B cell (primary cell): Measurements from ENCODE around the gene NFAT5. TPM values are rescaled to one million over a fixed set of nuclear protein-coding genes. Genes with fewer than 3 reads are reported as not detected.

Source experiments
- ATAC-seq: fragments of 200-7000 bp; cut with Tn5 transposase; one replicate; pipeline ENCODE4 v1.10.0; 2021; ENCODE audit warnings: low read depth, mild to moderate bottlenecking, moderate number of reproducible peaks, moderate library complexity
- CTCF ChIA-PET: fragments of 350-600 bp; sonication (Branson Sonifier 250); formaldehyde crosslinking; loops from one replicate; lab custom pipeline; 2021; ENCODE audit warnings: antibody characterized with exemption, inconsistent platforms; lab: Charles Lee
- POLR2A ChIA-PET: fragments of 350-600 bp; sonication (Branson Sonifier 250); formaldehyde crosslinking; loops from one replicate; lab custom pipeline; 2021; ENCODE audit warnings: antibody characterized with exemption; lab: Charles Lee
- DNase-seq: peaks from one replicate; pipeline ENCODE4 v3.0.0; 2013
- H2AFZ ChIP-seq: 2 replicates; pipeline ENCODE4 v1.6.1; 2012; ENCODE audit warnings: mild to moderate bottlenecking, low read depth, low read length; ENCODE audit not compliant: insufficient read depth, poor library complexity, severe bottlenecking
- H3K27ac ChIP-seq, 2 donors: 1 replicate in 1 of 2; 2 replicates in 1 of 2; pipeline ENCODE4 v1.5.1; 2012 to 2013; ENCODE audit warnings: low read length in 2 of 2, mild to moderate bottlenecking in 2 of 2, moderate library complexity in 1 of 2
- H3K27me3 ChIP-seq, 4 experiments: fragments of 200-600 bp in 1 of 4; sonication (generic) in 1 of 4; replicated peaks in 1 of 4; 1 replicate in 2 of 4; 2 replicates in 2 of 4; pipeline versions ENCODE4 v1.6.1 to v1.7.0; 2013 to 2016; ENCODE audit warnings: low read length in 3 of 4, mild to moderate bottlenecking in 2 of 4, mixed read lengths in 1 of 4, moderate library complexity in 1 of 4; ENCODE audit not compliant: insufficient read depth in 4 of 4, control insufficient read depth in 3 of 4; ENCODE audit errors: control extremely low read depth in 1 of 4
- H3K36me3 ChIP-seq, 2 experiments: replicated peaks in 1 of 2; 1 replicate in 1 of 2; 2 replicates in 1 of 2; pipeline versions ENCODE4 v1.6.1 to v1.7.1; 2013; ENCODE audit warnings: low read length in 1 of 2; ENCODE audit not compliant: insufficient read depth in 2 of 2, control insufficient read depth in 1 of 2; ENCODE audit errors: control extremely low read depth in 1 of 2, extremely low read depth in 1 of 2
- H3K4me1 ChIP-seq, 2 donors: fragments of 200-600 bp in 1 of 2; sonication (generic) in 1 of 2; 1 replicate in 1 of 2; 2 replicates in 1 of 2; pipeline versions ENCODE4 v1.5.1 to v1.6.1; 2013 to 2017; ENCODE audit warnings: low read length in 2 of 2; ENCODE audit not compliant: control insufficient read depth in 2 of 2, insufficient read depth in 2 of 2
- H3K4me2 ChIP-seq: replicated peaks from 2 replicates; pipeline ENCODE3; 2012; ENCODE audit warnings: mild to moderate bottlenecking, low read depth, low read length; ENCODE audit not compliant: poor library complexity, severe bottlenecking
- H3K4me3 ChIP-seq, 5 experiments: fragments of 200-600 bp in 1 of 5; sonication (generic) in 1 of 5; 1 replicate in 3 of 5; 2 replicates in 2 of 5; pipeline versions ENCODE4 v1.5.1 to v1.7.0; 2011 to 2016; ENCODE audit warnings: low read length in 4 of 5, mild to moderate bottlenecking in 4 of 5, low read depth in 2 of 5, control low read depth in 1 of 5, moderate library complexity in 1 of 5; ENCODE audit not compliant: insufficient read depth in 1 of 5; ENCODE audit errors: control extremely low read depth in 1 of 5, extremely low read depth in 1 of 5
- H3K79me2 ChIP-seq: fragments of 200-600 bp; sonication (generic); one replicate; pipeline ENCODE4 v1.6.0; 2016; ENCODE audit warnings: low read length; ENCODE audit not compliant: control insufficient read depth, insufficient read depth
- H3K9ac ChIP-seq: fragments of 200-600 bp; sonication (generic); 2 replicates; pipeline ENCODE4 v1.6.1; 2017; ENCODE audit warnings: mild to moderate bottlenecking, low read length, moderate library complexity
- H3K9me3 ChIP-seq, 3 donors: one replicate each; pipeline versions ENCODE4 v1.6.1 to v1.7.1; 2013; ENCODE audit warnings: low read length in 2 of 3; ENCODE audit not compliant: control insufficient read depth in 2 of 3, insufficient read depth in 1 of 3; ENCODE audit errors: control extremely low read depth in 1 of 3
- H4K20me1 ChIP-seq: 2 replicates; pipeline ENCODE4 v1.6.0; 2012; ENCODE audit warnings: mild to moderate bottlenecking, low read length; ENCODE audit not compliant: insufficient read depth, control insufficient read depth, poor library complexity, severe bottlenecking
- H3K27ac Mint-ChIP-seq: one replicate; pipeline ENCODE4 v1.8.0; 2021; ENCODE audit warnings: mixed read lengths
- H3K27me3 Mint-ChIP-seq: one replicate; pipeline ENCODE4 v1.8.0; 2021; ENCODE audit warnings: mixed read lengths
- H3K4me1 Mint-ChIP-seq: one replicate; pipeline ENCODE4 v1.8.0; 2021; ENCODE audit warnings: mixed read lengths
- H3K4me3 Mint-ChIP-seq: one replicate; pipeline ENCODE4 v1.8.0; 2021; ENCODE audit warnings: mixed read lengths
- H3K9me3 Mint-ChIP-seq: one replicate; pipeline ENCODE4 v1.8.0; 2022; ENCODE audit warnings: mixed read lengths; ENCODE audit not compliant: insufficient read depth
- CTCF ChIP-seq: fragments of 200-600 bp; IDR thresholded peaks from one replicate; pipeline ENCODE4 v1.8.0; 2022; ENCODE audit warnings: antibody characterized with exemption, mild to moderate bottlenecking
- EZH2 ChIP-seq: IDR thresholded peaks from 2 replicates; pipeline ENCODE4 v1.6.1; 2012; ENCODE audit warnings: borderline replicate concordance, low read depth, mild to moderate bottlenecking, moderate library complexity, low read length; ENCODE audit not compliant: insufficient read depth, poor library complexity, severe bottlenecking
- WGBS: methylation state at CpG from one replicate; pipeline ENCODE4 v1.1.5; 2013; ENCODE audit warnings: missing lambda C conversion rate; ENCODE audit not compliant: insufficient coverage; 5-methylcytosine and 5-hydroxymethylcytosine counted together
- intact Hi-C: fragments of 100-400 bp; cut with micrococcal nuclease; formaldehyde crosslinking; loops from one replicate; pipeline ENCODE4 v1.10.0; 2022
- polyA plus RNA-seq: library from polyadenylated mRNA; depleted of rRNA; stranded (reverse); fragments of >200 nt; gene quantifications from 2 replicates; pipeline ENCODE4 v1.2.3, GENCODE V29; 2012
- total RNA-seq, 2 donors: library from RNA; stranded (reverse); fragments of 120-200 nt in 1 of 2; gene quantifications; 1 replicate in 1 of 2; 2 replicates in 1 of 2; pipeline versions ENCODE4 v1.2.3 to v1.2.4, GENCODE V29; 2013 to 2022

The NFAT5 gene
- total and polyA plus RNA-seq, 2 donors (not counting 1 experiment from before 2014, with no cell fraction given), result 6.3 to 50.0 TPM

- TF ChIP-seq CTCF (no peak), EZH2 (no peak)
- H3K9me3 ChIP-seq, result no peaks in the 10 kb centered on the region
- H3K27ac ChIP-seq, result no peak overlapping the region
- Mint-ChIP-seq H3K4me3 (no peak overlapping the region), H3K27ac (no peak overlapping the region), H3K9me3 (no peaks in the 10 kb centered on the region), H3K27me3 (no peaks in the 10 kb centered on the region), H3K4me1 (no peaks in the 10 kb centered on the region)
- ChIA-PET POLR2A (no interaction called here), CTCF (no interaction called here)
- no peak overlapping the region for H3K4me3 ChIP-seq
- no peaks in the 10 kb centered on the region for H3K27me3 ChIP-seq
- WGBS, result no CpG with 5 or more reads among the region's 1 CpG
- peaks cover 6 to 9% of the 10 kb centered on the region in 2 experiments for H3K36me3 ChIP-seq
- no peak for DNase-seq
- no peak overlapping the region for H2AFZ ChIP-seq
- ATAC-seq, result no peak
- intact Hi-C loops, result loop anchor here (5.0 kb wide), 1 partner anchor 247 kb away; no protein-coding TSS in a partner anchor
- no peak overlapping the region for H3K4me2 ChIP-seq
- H4K20me1 ChIP-seq, result no peaks in the 10 kb centered on the region
- no peaks in the 10 kb centered on the region for H3K79me2 ChIP-seq
- H3K4me1 ChIP-seq, result no peaks in the 10 kb centered on the region
- no peak overlapping the region for H3K9ac ChIP-seq
These were observed 79.0 kb downstream of the NFAT5 start for GRCh38 chr16:69644790-69645189.

GRCh38 chr16:69647020-69647419, 81.3 kb downstream of the NFAT5 start:
- Mint-ChIP-seq H3K4me3 (no peak overlapping the region), H3K9me3 (no peaks in the 10 kb centered on the region), H3K27ac (no peak overlapping the region), H3K27me3 (no peaks in the 10 kb centered on the region), H3K4me1 (no peaks in the 10 kb centered on the region)
- H3K4me2 ChIP-seq, result no peak overlapping the region
- no peak overlapping the region for H3K27ac ChIP-seq
- no CpG with 5 or more reads among the region's 5 CpGs for WGBS
- no peak for DNase-seq
- ChIA-PET CTCF (interaction anchor here (1.5 to 1.6 kb wide), 2 partner anchors 243 to 250 kb away, joined by 3 read pairs; no protein-coding TSS in a partner anchor), POLR2A (interaction anchor here (0.7 kb wide), 1 partner anchor 60 kb away, joined by 4 read pairs; no protein-coding TSS in a partner anchor)
- no peak overlapping the region for H3K4me3 ChIP-seq
- TF ChIP-seq EZH2 (no peak), CTCF (no peak)
- intact Hi-C loops, result no loop called here
- no peaks in the 10 kb centered on the region for H3K79me2 ChIP-seq
- no peak overlapping the region for H2AFZ ChIP-seq
- no peak overlapping the region for H3K9ac ChIP-seq
- H3K4me1 ChIP-seq, result no peaks in the 10 kb centered on the region
- no peaks in the 10 kb centered on the region for H4K20me1 ChIP-seq
- H3K9me3 ChIP-seq, result no peaks in the 10 kb centered on the region
- no peak for ATAC-seq
- no peaks in the 10 kb centered on the region for H3K27me3 ChIP-seq
- peaks cover 9 to 16% of the 10 kb centered on the region in 2 experiments for H3K36me3 ChIP-seq
